Activated naive CD4-positive, alpha-beta T cell (primary cell): ENCODE measurements around the gene OR51M1.
"Not testable (repeated sequence)": the region's sequence is repeated elsewhere in the genome, so short reads cannot be mapped to it uniquely, and the experiment has no call there.

Source experiments
- DNase-seq, 4 experiments: peaks; one replicate each; lab custom pipeline; 2025; lab: John Stamatoyannopoulos, UW

The OR51M1 gene, protein sequence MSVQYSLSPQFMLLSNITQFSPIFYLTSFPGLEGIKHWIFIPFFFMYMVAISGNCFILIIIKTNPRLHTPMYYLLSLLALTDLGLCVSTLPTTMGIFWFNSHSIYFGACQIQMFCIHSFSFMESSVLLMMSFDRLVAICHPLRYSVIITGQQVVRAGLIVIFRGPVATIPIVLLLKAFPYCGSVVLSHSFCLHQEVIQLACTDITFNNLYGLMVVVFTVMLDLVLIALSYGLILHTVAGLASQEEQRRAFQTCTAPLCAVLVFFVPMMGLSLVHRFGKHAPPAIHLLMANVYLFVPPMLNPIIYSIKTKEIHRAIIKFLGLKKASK

DNA sequence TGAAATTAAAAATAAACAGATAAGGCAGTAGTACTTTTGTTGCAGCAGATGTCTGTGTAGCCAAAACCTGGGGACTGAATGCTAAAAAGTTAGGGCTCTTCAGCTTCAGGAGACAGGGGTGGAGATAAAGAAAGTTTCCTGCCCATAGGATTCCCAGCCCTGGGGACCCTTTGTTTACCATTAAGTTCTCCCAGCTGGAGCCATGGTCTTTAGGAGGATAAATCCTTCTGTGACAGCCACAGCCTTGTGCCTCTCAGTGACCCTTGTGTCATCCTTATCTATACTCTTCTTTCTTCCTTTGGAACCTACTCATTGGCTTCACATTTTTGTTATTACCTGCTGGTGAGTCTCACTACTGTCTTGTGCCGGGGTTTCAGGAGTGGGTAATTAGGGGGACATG, at the start of gene OR51M1:
TSS of gene OR51M1 (plus strand) at position 237 of the 400 bp plus-strand sequence. CDS start 5,587 bp downstream, outside the sequence.
- DNase-seq, result no peak

GRCh38 chr11:5335170-5335569, 48.4 kb upstream of the OR51M1 start:
- DNase-seq, result no peak

DNA sequence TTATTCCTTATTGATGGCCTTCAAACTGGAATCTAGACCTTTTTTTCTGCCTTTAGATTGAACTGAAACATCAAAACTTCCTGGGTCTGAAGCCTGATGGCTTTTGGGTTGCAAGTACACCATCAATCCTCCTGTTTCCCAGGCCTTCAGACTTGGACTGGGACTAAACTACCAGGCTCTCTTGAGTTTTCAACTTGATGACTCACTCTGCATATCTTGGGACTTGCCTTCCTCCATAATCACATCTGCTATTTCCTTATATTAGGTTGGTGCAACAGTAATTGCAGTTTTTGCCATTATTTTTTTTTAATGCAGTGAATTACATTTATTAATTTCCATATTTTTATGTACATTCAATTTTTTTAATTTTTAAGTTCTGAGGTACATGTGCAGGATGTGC, 47.3 kb upstream of the OR51M1 start:
- no peak for DNase-seq

DNA sequence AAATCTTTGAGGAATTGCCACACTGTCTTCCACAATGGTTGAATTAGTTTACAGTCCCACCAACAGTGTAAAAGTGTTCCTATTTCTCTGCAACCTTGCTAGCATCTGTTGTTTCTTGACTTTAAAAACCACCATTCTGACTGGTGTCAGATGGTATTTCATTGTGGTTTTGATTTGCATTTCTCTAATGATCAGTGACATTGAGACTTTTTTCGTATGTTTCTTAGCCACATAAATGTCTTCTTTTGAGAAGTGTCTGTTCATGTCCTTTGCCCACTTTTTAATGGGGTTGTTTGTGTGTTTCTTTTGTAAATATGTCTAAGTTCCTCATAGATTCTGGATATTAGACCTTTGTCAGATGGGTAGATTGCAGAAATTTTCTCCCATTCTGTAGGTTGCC, 46.4 kb upstream of the OR51M1 start:
- DNase-seq, result not testable (repeated sequence)

- DNase-seq, result no peak
Measured at GRCh38 chr11:5339771-5340322, 43.8 kb upstream of the OR51M1 start.

- no peak for DNase-seq
Measured at GRCh38 chr11:5343474-5344335, 39.9 kb upstream of the OR51M1 start, which contains the start of gene OR51B5. OR51B5 (minus strand) TSS chr11:5343524; CDS start chr11:5343524, 0 bp downstream.

GRCh38 chr11:5345831-5346230, 37.8 kb upstream of the OR51M1 start:
- no peak for DNase-seq

GRCh38 chr11:5348551-5349194, 34.9 kb upstream of the OR51M1 start:
- DNase-seq, result no peak

GRCh38 chr11:5349550-5349949, 34.1 kb upstream of the OR51M1 start:
- DNase-seq, result no peak

DNA sequence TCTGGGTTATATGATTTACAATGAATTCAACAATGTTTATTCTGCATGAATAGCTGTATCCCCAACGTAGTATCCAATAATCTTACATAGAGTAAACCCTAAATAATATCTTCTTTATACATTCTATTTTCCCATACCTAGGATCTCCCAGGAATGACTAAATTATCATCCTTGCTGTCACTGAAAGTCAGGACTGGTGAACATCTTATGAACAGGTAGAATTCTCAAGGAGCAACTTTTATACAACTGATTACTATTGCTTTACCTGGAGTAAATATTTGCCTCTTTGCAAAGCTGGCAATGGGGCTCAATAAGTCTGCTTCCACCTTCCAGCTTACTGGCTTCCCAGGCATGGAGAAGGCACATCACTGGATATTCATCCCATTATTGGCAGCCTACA, 32.4 kb upstream of the OR51M1 start, which contains the start of gene OR51B6:
TSS of gene OR51B6 (plus strand) at position 301 of the 400 bp plus-strand sequence. CDS start at position 301, 0 bp downstream.
- no peak for DNase-seq

DNA sequence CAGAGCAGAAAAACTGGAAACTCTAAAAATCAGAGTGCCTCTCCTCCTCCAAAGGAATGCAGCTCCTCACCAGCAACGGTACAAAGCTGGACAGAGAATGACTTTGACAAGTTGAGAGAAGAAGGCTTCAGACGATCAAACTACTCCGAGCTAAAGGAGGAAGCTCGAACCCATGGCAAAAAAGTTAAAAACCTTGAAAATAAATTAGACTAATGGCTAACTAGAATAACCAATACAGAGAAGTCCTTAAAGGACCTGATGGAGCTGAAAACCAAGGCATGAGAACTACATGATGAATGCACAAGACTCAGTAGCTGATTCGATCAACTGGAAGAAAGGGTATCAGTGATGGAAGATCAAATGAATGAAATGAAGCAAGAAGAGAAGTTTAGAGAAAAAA, 27.6 kb upstream of the OR51M1 start:
- not testable (repeated sequence) for DNase-seq

- no peak for DNase-seq
Measured at GRCh38 chr11:5362017-5362625, 21.5 kb upstream of the OR51M1 start.

GRCh38 chr11:5363679-5364078, 19.9 kb upstream of the OR51M1 start:
- DNase-seq, result no peak

GRCh38 chr11:5364214-5364613, 19.4 kb upstream of the OR51M1 start:
- DNase-seq, result no peak

GRCh38 chr11:5366365-5366764, 17.2 kb upstream of the OR51M1 start:
- DNase-seq, result not testable (repeated sequence)

GRCh38 chr11:5366856-5367255, 16.8 kb upstream of the OR51M1 start:
- no peak for DNase-seq

DNA sequence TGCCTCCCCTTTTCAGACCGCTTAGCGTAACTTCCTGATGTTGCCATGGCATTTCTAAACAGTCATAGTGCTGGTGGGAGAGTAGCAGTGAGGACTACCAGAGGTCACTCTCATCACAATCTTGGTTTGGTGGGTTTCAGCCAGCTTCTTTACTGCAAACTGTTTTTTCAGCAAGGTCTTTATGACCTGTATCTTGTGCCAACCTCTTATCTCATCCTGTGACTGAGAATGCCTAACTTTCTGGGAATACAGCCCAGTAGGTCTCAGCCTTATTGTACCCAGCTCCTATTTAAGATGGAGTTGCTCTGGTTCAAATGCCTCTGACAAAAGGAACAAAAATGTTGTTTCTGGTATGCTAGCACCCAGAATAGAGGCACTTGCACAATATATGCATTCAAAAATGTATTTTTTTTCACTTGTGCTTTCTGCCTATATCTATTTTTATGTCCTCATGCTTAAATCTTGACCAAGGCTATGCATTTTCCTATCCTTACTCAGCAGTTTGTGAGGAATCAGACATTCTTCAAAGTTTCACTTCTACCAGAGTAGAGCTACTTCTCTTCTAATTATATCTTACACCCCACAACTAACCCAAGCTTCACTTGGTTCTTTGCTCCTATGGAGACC, 16.1 kb upstream of the OR51M1 start:
- no peak for DNase-seq

- DNase-seq, result no peak
Measured at GRCh38 chr11:5368502-5369043, 15.0 kb upstream of the OR51M1 start.

GRCh38 chr11:5369789-5370188, 13.8 kb upstream of the OR51M1 start:
- DNase-seq, result no peak

DNA sequence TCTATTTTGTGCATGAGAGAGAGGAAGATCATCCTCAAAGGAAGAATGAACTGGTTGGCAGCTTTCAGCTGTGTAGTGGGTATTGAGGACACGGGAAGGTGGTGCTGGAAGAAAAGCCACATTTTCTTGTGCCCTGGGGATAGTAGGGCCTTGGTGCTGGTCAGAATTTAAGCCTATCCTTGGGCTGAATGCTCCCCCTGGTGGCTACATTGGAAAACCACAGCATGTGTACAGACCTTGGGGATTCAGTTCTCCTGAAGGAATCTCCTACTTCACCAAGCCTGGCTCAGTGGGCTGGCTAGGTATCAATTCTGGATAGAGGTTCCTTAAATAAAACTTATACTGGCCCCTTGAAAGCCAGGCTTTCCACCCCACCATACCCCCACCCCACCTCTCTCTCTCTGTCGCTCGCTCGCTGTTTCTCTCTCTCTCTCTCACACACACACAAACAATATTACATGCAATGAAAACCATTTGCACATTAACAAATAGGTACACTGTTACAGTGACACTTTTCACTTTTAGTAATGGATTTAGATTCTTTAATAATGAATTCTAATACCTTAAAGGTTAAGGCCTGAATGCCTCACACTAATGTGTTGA, 2.8 kb upstream of the OR51M1 start:
- no peak for DNase-seq
